ENCODE results near the gene OLFML2A. TPM values are rescaled to one million over a fixed set of nuclear protein-coding genes. Genes with fewer than 3 reads are reported as not detected.
A peak's percentile ranks its signal among the peaks of the same experiment; 100 is the strongest.

Gene OLFML2A
- total RNA-seq, 1 donor from 2014 or later, result 0.35 TPM

GRCh38 chr9:124794902-124795491, 18.1 kb downstream of the OLFML2A start:
- DNase-seq (ENCODE audit: low spot score), result no peak
- peak; percentile 72 for ATAC-seq

GRCh38 chr9:124795881-124796431, 19.0 kb downstream of the OLFML2A start:
- ATAC-seq, result no peak
- DNase-seq (ENCODE audit: low spot score), result no peak

- no peak for ATAC-seq
- no peak for DNase-seq (ENCODE audit: low spot score)
These were observed 20.6 kb downstream of the OLFML2A start for GRCh38 chr9:124797343-124798103.

GRCh38 chr9:124799274-124800006, 22.5 kb downstream of the OLFML2A start:
- no peak for DNase-seq (ENCODE audit: low spot score)
- no peak for ATAC-seq

- ATAC-seq (no peak), DNase-seq (ENCODE audit: low spot score) (no peak)
These were observed 23.6 kb downstream of the OLFML2A start for GRCh38 chr9:124800306-124801259.

- no peak for ATAC-seq
- DNase-seq (ENCODE audit: low spot score), result no peak
These were observed 24.4 kb downstream of the OLFML2A start for GRCh38 chr9:124801356-124801755.

GRCh38 chr9:124802426-124802825, 25.5 kb downstream of the OLFML2A start:
- DNase-seq (ENCODE audit: low spot score) (no peak), ATAC-seq (no peak)

GRCh38 chr9:124803911-124804310, 27.0 kb downstream of the OLFML2A start:
- no peak for DNase-seq (ENCODE audit: low spot score)
- no peak for ATAC-seq

GRCh38 chr9:124805186-124805585, 28.3 kb downstream of the OLFML2A start:
- DNase-seq (ENCODE audit: low spot score) (no peak), ATAC-seq (no peak)

GRCh38 chr9:124808246-124808956, 31.5 kb downstream of the OLFML2A start:
- DNase-seq (ENCODE audit: low spot score) (no peak), ATAC-seq (no peak)

- no peak for DNase-seq (ENCODE audit: low spot score)
- no peak for ATAC-seq
These were observed 32.3 kb downstream of the OLFML2A start for GRCh38 chr9:124809211-124809610.

GRCh38 chr9:124809741-124810500, 33.0 kb downstream of the OLFML2A start:
- no peak for ATAC-seq
- DNase-seq (ENCODE audit: low spot score), result no peak

- ATAC-seq (no peak), DNase-seq (ENCODE audit: low spot score) (no peak)
These were observed 33.9 kb downstream of the OLFML2A start for GRCh38 chr9:124810663-124811355.

GRCh38 chr9:124812441-124812876, 35.5 kb downstream of the OLFML2A start:
- DNase-seq (ENCODE audit: low spot score), result no peak
- ATAC-seq, result no peak

GRCh38 chr9:124813041-124813440, 36.1 kb downstream of the OLFML2A start:
- no peak for ATAC-seq
- no peak for DNase-seq (ENCODE audit: low spot score)

- no peak for ATAC-seq
- no peak for DNase-seq (ENCODE audit: low spot score)
These were observed 36.7 kb downstream of the OLFML2A start for GRCh38 chr9:124813501-124814163.

GRCh38 chr9:124814164-124814535, 37.2 kb downstream of the OLFML2A start:
- no peak for DNase-seq (ENCODE audit: low spot score)

GRCh38 chr9:124815601-124816000, 38.7 kb downstream of the OLFML2A start:
- no peak for DNase-seq (ENCODE audit: low spot score)
- no peak for ATAC-seq

More at GRCh38 chr9:124814164-124814535, 37.2 kb downstream of the OLFML2A start:
- ATAC-seq, result no peak
